Hematopoietic multipotent progenitor cell treated with erythropoietin and hydrocortisone succinate and interleukin-3 and kit ligand, for 4 days (in vitro differentiated cells): ENCODE data around the gene NBAS.
"Not testable (repeated sequence)": the region's sequence is repeated elsewhere in the genome, so short reads cannot be mapped to it uniquely, and the experiment has no call there.

ENCODE experiments used
- DNase-seq: peaks from one replicate; pipeline ENCODE4 v3.0.0-alpha.2; 2015

NBAS gene

GRCh38 chr2:15299904-15300520 lies 261.1 kb downstream of the NBAS start:
- no peak for DNase-seq

GRCh38 chr2:15298770-15299169 lies 262.4 kb downstream of the NBAS start:
- DNase-seq, result no peak

- DNase-seq, result no peak
These were observed 267.7 kb downstream of the NBAS start for GRCh38 chr2:15293262-15293937.

- no peak for DNase-seq
These were observed 273.5 kb downstream of the NBAS start for GRCh38 chr2:15287447-15288184.

- DNase-seq, result no peak
These were observed 276.5 kb downstream of the NBAS start for GRCh38 chr2:15284614-15285013.

GRCh38 chr2:15281681-15282080 lies 279.5 kb downstream of the NBAS start:
- DNase-seq, result no peak

- DNase-seq, result no peak
These were observed 281.8 kb downstream of the NBAS start for GRCh38 chr2:15279201-15279876.

GRCh38 chr2:15278296-15278695 lies 282.8 kb downstream of the NBAS start:
- no peak for DNase-seq

- no peak for DNase-seq
These were observed 285.8 kb downstream of the NBAS start for GRCh38 chr2:15275346-15275745.

GRCh38 chr2:15273452-15273851 lies 287.7 kb downstream of the NBAS start:
- peak; percentile 66 for DNase-seq

GRCh38 chr2:15272942-15273341 lies 288.2 kb downstream of the NBAS start:
- no peak for DNase-seq

GRCh38 chr2:15271941-15272542 lies 289.1 kb downstream of the NBAS start:
- DNase-seq, result no peak

GRCh38 chr2:15271276-15271675 lies 289.9 kb downstream of the NBAS start:
- DNase-seq, result no peak

GRCh38 chr2:15269043-15269442 lies 292.1 kb downstream of the NBAS start:
- no peak for DNase-seq

- DNase-seq, result no peak
These were observed 295.2 kb downstream of the NBAS start for GRCh38 chr2:15265889-15266288.

- DNase-seq, result no peak
These were observed 297.0 kb downstream of the NBAS start for GRCh38 chr2:15263976-15264685.

- DNase-seq, result no peak
These were observed 298.3 kb downstream of the NBAS start for GRCh38 chr2:15262792-15263191.

GRCh38 chr2:15260835-15261234 lies 300.3 kb downstream of the NBAS start:
- DNase-seq, result no peak

GRCh38 chr2:15260196-15260595 lies 300.9 kb downstream of the NBAS start:
- no peak for DNase-seq

GRCh38 chr2:15259356-15259756 lies 301.8 kb downstream of the NBAS start:
- no peak for DNase-seq

- DNase-seq, result not testable (repeated sequence)
These were observed 302.7 kb downstream of the NBAS start for GRCh38 chr2:15258385-15258784.

- DNase-seq, result peak; percentile 94
These were observed 307.3 kb downstream of the NBAS start for GRCh38 chr2:15253835-15254286.
